K562 (cell line): ENCODE data around the gene SGPL1. TPM values are rescaled to one million over a fixed set of nuclear protein-coding genes. Genes with fewer than 3 reads are reported as not detected.

Experiments used
- CUX1 ChIP-seq: fragments of 200-800 bp; sonication (Bioruptor generic); IDR thresholded peaks from 2 replicates; pipeline ENCODE4 v1.6.1; 2016; ENCODE audit warnings: missing genetic modification characterization, missing compliant biosample characterization
- KAT2B ChIP-seq: IDR thresholded peaks from one replicate; pipeline ENCODE4 v1.6.1; 2012; ENCODE audit warnings: low read depth, mild to moderate bottlenecking, control low read depth, inconsistent platforms, low read length, moderate library complexity
- KDM5B ChIP-seq: fragments of 200-600 bp; sonication (generic); IDR thresholded peaks from 2 replicates; pipeline ENCODE4 v1.6.1; 2012; ENCODE audit warnings: low read depth, mild to moderate bottlenecking, moderate library complexity, low read length, control low read depth, inconsistent platforms; ENCODE audit not compliant: insufficient replicate concordance
- MTA3 ChIP-seq: fragments of 450-650 bp; formaldehyde crosslinking; IDR thresholded peaks from 2 replicates; pipeline ENCODE4 v1.6.1; 2017; ENCODE audit warnings: mild to moderate bottlenecking, borderline replicate concordance
- NFIC ChIP-seq: fragments of 450-650 bp; IDR thresholded peaks from 2 replicates; pipeline ENCODE4 v1.6.1; 2017; ENCODE audit warnings: mild to moderate bottlenecking, inconsistent platforms
- PKNOX1 ChIP-seq: fragments of 450-650 bp; IDR thresholded peaks from 2 replicates; pipeline ENCODE4 v1.6.1; 2016
- POLR3G ChIP-seq: IDR thresholded peaks from 2 replicates; pipeline ENCODE4 v1.6.1; 2011; ENCODE audit not compliant: insufficient read length, insufficient replicate concordance; ENCODE audit errors: extremely low read depth
- RBM39 ChIP-seq: fragments of 200-400 bp; formaldehyde crosslinking; optimal IDR thresholded peaks from 2 replicates; pipeline ENCODE3; 2018; ENCODE audit warnings: low read depth, low read length
- SRSF9 ChIP-seq: fragments of 200-400 bp; formaldehyde crosslinking; IDR thresholded peaks from 2 replicates; pipeline ENCODE4 v1.6.1; 2017; ENCODE audit warnings: low read depth, low read length, borderline replicate concordance
- STAG1 ChIP-seq: sonication (generic); formaldehyde crosslinking; IDR thresholded peaks from 2 replicates; pipeline ENCODE4 v1.5.0; 2020; ENCODE audit warnings: missing genetic modification reagents, borderline replicate concordance
- ZBTB2 ChIP-seq: fragments of 450-650 bp; IDR thresholded peaks from 2 replicates; pipeline ENCODE4 v1.6.1; 2016; ENCODE audit warnings: antibody characterized with exemption
- ZNF143 ChIP-seq: sonication (generic); formaldehyde crosslinking; IDR thresholded peaks from 2 replicates; pipeline ENCODE4 v1.9.0; 2022; ENCODE audit warnings: mild to moderate bottlenecking, missing genetic modification reagents
- ZNF512 ChIP-seq: IDR thresholded peaks from 2 replicates; pipeline ENCODE4 v1.6.1; 2016; ENCODE audit warnings: missing genetic modification characterization, missing compliant biosample characterization
- ZNF644 ChIP-seq: fragments of 200-800 bp; sonication (Bioruptor generic); IDR thresholded peaks from 2 replicates; pipeline ENCODE4 v1.6.1; 2016; ENCODE audit warnings: low read depth, missing genetic modification characterization, missing compliant biosample characterization
- ZNF696 ChIP-seq: fragments of 250-450 bp; sonication (Bioruptor Pico); conservative IDR thresholded peaks from 2 replicates; pipeline ENCODE4 v1.4.0; 2020; ENCODE audit warnings: mild to moderate bottlenecking, moderate library complexity
- polyA plus RNA-seq, 8 experiments: library from polyadenylated mRNA; depleted of rRNA in 4 of 8; stranded (reverse) in 5 of 8; unstranded in 3 of 8; fragments of >200 nt; fragmentation: Nextera tagmentation in 2 of 8; fragmentation: Illumina TruSeq in 1 of 8; extraction: Ambion mirVana in 2 of 8; extraction: Trizol in 1 of 8; gene quantifications; 2 replicates each; pipeline versions ENCODE4 v1.2.1 to v1.2.3, GENCODE V29; 2011 to 2014; ENCODE audit warnings: inconsistent platforms in 1 of 8, missing spikeins in 1 of 8
- total RNA-seq, 7 experiments: library from RNA; depleted of rRNA in 6 of 7; stranded (reverse); fragments of >200 nt in 6 of 7; fragmentation: Illumina TruSeq in 2 of 7; extraction: Trizol in 2 of 7; gene quantifications; 2 replicates each; pipeline versions ENCODE4 v1.2.1 to v1.2.3, GENCODE V29; 2011 to 2021; ENCODE audit warnings: low replicate concordance in 1 of 7

SGPL1 gene
- total and polyA plus RNA-seq, 9 of the 15 experiments (the other 6 are each of a cell fraction or from before 2014, with no cell fraction given) = 6.0 to 18.0 (median 8.7) TPM

- TF ChIP-seq MTA3 = peak; percentile 50; the same call in 1 of the 2 replicates
- 0 out of 2 replicates have a peak, but pooled peaks have one; percentile 31 for TF ChIP-seq ZBTB2
- TF ChIP-seq NFIC = no peak
- peak; percentile 86 for TF ChIP-seq PKNOX1
- TF ChIP-seq KAT2B = no peak
- TF ChIP-seq ZNF512 = no peak
- peak; percentile 64 for TF ChIP-seq KDM5B
- no peak for TF ChIP-seq CUX1 (CRISPR knock-in tag)
- no peak for TF ChIP-seq ZNF644
- TF ChIP-seq POLR3G = no peak
- no peak for TF ChIP-seq RBM39
- no peak for TF ChIP-seq SRSF9
- TF ChIP-seq STAG1 (CRISPR knock-in tag) = 0 out of 2 replicates have a peak, but pooled peaks have one; percentile 15
- TF ChIP-seq ZNF696 (CRISPR knock-in tag) = no peak
- TF ChIP-seq ZNF143 (CRISPR knock-in tag) = no peak
Observed at GRCh38 chr10:70887804-70888800, 72.4 kb downstream of the SGPL1 start, which contains the start of gene PCBD1 (continued).
